Fibroblast of lung (primary cell): ENCODE measurements around the gene CATSPER1. TPM values are rescaled to one million over a fixed set of nuclear protein-coding genes. Genes with fewer than 3 reads are reported as not detected.
A peak's percentile ranks its signal among the peaks of the same experiment; 100 is the strongest.

Experiments used
- DNase-seq, 2 donors: peaks; one replicate each; pipeline versions ENCODE4 v3.0.0 to v3.0.0-alpha.2; 2010; ENCODE audit warnings: low read depth in 2 of 2
- H2AFZ ChIP-seq: 2 replicates; pipeline ENCODE4 v1.5.1; 2012; ENCODE audit warnings: low read length, control low read depth, inconsistent platforms
- H3K27ac ChIP-seq: 2 replicates; pipeline ENCODE4 v1.5.1; 2011; ENCODE audit warnings: low read length, control low read depth; ENCODE audit not compliant: insufficient read depth
- H3K27me3 ChIP-seq: 2 replicates; pipeline ENCODE4 v1.5.1; 2011; ENCODE audit warnings: mild to moderate bottlenecking, low read length; ENCODE audit not compliant: control insufficient read depth, insufficient read depth
- H3K36me3 ChIP-seq: 2 replicates; pipeline ENCODE4 v1.5.1; 2011; ENCODE audit warnings: low read length; ENCODE audit not compliant: control insufficient read depth, insufficient read depth
- H3K4me1 ChIP-seq: 2 replicates; pipeline ENCODE4 v1.5.1; 2011; ENCODE audit warnings: low read length; ENCODE audit not compliant: control insufficient read depth, insufficient read depth; ENCODE audit errors: extremely low read depth
- H3K4me2 ChIP-seq: 2 replicates; pipeline ENCODE4 v1.5.1; 2011; ENCODE audit warnings: low read length, control low read depth; ENCODE audit not compliant: insufficient read depth; ENCODE audit errors: extremely low read depth
- H3K4me3 ChIP-seq, 4 experiments: fragments of 200-600 bp in 1 of 4; sonication (generic) in 1 of 4; replicated peaks in 1 of 4; 2 replicates each; pipeline ENCODE4 v1.5.1; 2011 to 2016; ENCODE audit warnings: low read length in 4 of 4, low read depth in 3 of 4, mild to moderate bottlenecking in 3 of 4, control low read depth in 2 of 4, inconsistent platforms in 1 of 4, mixed read lengths in 1 of 4; ENCODE audit not compliant: insufficient read depth in 1 of 4; ENCODE audit errors: control extremely low read depth in 1 of 4
- H3K79me2 ChIP-seq: 2 replicates; pipeline ENCODE4 v1.5.1; 2012; ENCODE audit warnings: mild to moderate bottlenecking, low read length, inconsistent platforms; ENCODE audit not compliant: control insufficient read depth, insufficient read depth
- H3K9ac ChIP-seq: 2 replicates; pipeline ENCODE4 v1.5.1; 2011; ENCODE audit warnings: mild to moderate bottlenecking, low read length, control low read depth; ENCODE audit not compliant: insufficient read depth
- H3K9me3 ChIP-seq: 2 replicates; pipeline ENCODE4 v1.5.1; 2012; ENCODE audit warnings: low read depth, low read length; ENCODE audit not compliant: control insufficient read depth, insufficient read depth
- H4K20me1 ChIP-seq: 2 replicates; pipeline ENCODE4 v1.5.1; 2011; ENCODE audit warnings: low read length; ENCODE audit not compliant: control insufficient read depth, insufficient read depth; ENCODE audit errors: extremely low read depth
- EZH2 ChIP-seq: IDR thresholded peaks from 2 replicates; pipeline ENCODE4 v1.5.1; 2012; ENCODE audit warnings: low read length, control low read depth, mild to moderate bottlenecking; ENCODE audit errors: missing control alignments
- polyA plus RNA-seq, 2 donors: library from polyadenylated mRNA; depleted of rRNA in 1 of 2; stranded (reverse) in 1 of 2; unstranded in 1 of 2; fragments of >200 nt; gene quantifications; 2 replicates each; pipeline ENCODE4 v1.2.1, GENCODE V29; 2011 to 2012; ENCODE audit warnings: missing spikeins in 1 of 2
- total RNA-seq: library from RNA; depleted of rRNA; stranded (reverse); fragments of >200 nt; gene quantifications from 2 replicates; pipeline ENCODE4 v1.2.1, GENCODE V29; 2014
- TF ChIP-seq, protein P1 (sequence below), 2 donors: IDR thresholded peaks in 1 of 2; conservative IDR thresholded peaks in 1 of 2; 1 replicate in 1 of 2; 2 replicates in 1 of 2; pipeline ENCODE4 v1.5.1; 2011 to 2012; ENCODE audit warnings: low read length in 2 of 2, control low read depth in 1 of 2, inconsistent platforms in 1 of 2, low read depth in 1 of 2, mild to moderate bottlenecking in 1 of 2

Gene CATSPER1
- total and polyA plus RNA-seq, 2 donors (not counting 1 experiment from before 2014, with no cell fraction given) = not detected

- Histone ChIP-seq H3K9me3 (no peaks in the 10 kb centered on the region), H3K4me2 (peak within 1 kb of the TSS; percentile 72), H2AFZ (peak within 1 kb of the TSS; percentile 87), H3K27me3 (peaks cover 3% of the 10 kb centered on the region), H4K20me1 (no peaks in the 10 kb centered on the region), H3K4me3 (peak within 1 kb of the TSS; percentile 71 to 98 (median 89)), H3K36me3 (peaks cover 7% of the 10 kb centered on the region), H3K4me1 (peaks cover 4% of the 10 kb centered on the region), H3K79me2 (peaks cover 29% of the 10 kb centered on the region), H3K27ac (peak within 1 kb of the TSS; percentile 94), H3K9ac (peak within 1 kb of the TSS; percentile 98)
- DNase-seq = peak; percentile 98 to 99
- TF ChIP-seq, protein P1, sequence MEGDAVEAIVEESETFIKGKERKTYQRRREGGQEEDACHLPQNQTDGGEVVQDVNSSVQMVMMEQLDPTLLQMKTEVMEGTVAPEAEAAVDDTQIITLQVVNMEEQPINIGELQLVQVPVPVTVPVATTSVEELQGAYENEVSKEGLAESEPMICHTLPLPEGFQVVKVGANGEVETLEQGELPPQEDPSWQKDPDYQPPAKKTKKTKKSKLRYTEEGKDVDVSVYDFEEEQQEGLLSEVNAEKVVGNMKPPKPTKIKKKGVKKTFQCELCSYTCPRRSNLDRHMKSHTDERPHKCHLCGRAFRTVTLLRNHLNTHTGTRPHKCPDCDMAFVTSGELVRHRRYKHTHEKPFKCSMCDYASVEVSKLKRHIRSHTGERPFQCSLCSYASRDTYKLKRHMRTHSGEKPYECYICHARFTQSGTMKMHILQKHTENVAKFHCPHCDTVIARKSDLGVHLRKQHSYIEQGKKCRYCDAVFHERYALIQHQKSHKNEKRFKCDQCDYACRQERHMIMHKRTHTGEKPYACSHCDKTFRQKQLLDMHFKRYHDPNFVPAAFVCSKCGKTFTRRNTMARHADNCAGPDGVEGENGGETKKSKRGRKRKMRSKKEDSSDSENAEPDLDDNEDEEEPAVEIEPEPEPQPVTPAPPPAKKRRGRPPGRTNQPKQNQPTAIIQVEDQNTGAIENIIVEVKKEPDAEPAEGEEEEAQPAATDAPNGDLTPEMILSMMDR (conservative IDR thresholded peaks at IDR 0.05 in 1 of 2, IDR thresholded peaks at IDR 0.05 in 1 of 2; ENCODE audit: low read depth in 1 of 2, low read length in 2 of 2) = no peak
- TF ChIP-seq EZH2 = no peak
Measured at GRCh38 chr11:66051766-66052663, 25.7 kb upstream of the CATSPER1 start, which contains the start of gene SF3B2. Gene SF3B2, plus strand, starts transcription at chr11:66052364. Its CDS starts 21 bp downstream, at chr11:66052385.

DNA sequence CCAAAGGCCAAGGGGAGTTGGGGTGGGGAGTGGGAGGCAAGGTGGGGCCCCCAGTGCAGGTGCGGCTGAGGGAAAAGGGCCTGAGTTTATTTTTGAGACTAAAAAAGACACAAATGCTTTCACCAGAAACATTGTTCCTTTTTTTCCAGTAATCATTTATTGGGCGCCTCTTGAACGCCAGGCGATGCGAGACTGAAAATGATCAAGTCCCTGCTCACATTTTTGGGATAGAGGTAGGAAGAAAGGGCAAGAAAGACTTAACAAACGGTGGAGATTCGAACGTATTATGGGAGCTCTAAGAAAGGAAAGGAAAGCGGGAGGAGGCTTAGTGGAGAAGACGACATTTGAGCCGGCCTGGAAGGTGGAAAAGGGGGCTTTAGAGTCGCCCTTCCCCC is 25.1 kb upstream of the CATSPER1 start:
- H3K79me2 ChIP-seq = peaks cover 29% of the 10 kb centered on the region
- H3K4me2 ChIP-seq = peak overlapping the region; percentile 71
- peak overlapping the region; percentile 63 to 98 (median 76) for H3K4me3 ChIP-seq
- peaks cover 9% of the 10 kb centered on the region for H3K27me3 ChIP-seq
- DNase-seq = no peak
- TF ChIP-seq, protein P1 (conservative IDR thresholded peaks at IDR 0.05 in 1 of 2, IDR thresholded peaks at IDR 0.05 in 1 of 2; ENCODE audit: low read depth in 1 of 2, low read length in 2 of 2) = no peak
- no peak for TF ChIP-seq EZH2
- H3K4me1 ChIP-seq = peaks cover 4% of the 10 kb centered on the region
- peak overlapping the region; percentile 98 for H3K9ac ChIP-seq
- peaks cover 6% of the 10 kb centered on the region for H3K36me3 ChIP-seq
- H3K9me3 ChIP-seq = no peaks in the 10 kb centered on the region
- peak overlapping the region; percentile 94 for H3K27ac ChIP-seq
- no peaks in the 10 kb centered on the region for H4K20me1 ChIP-seq
- H2AFZ ChIP-seq = peak overlapping the region; percentile 70

DNA sequence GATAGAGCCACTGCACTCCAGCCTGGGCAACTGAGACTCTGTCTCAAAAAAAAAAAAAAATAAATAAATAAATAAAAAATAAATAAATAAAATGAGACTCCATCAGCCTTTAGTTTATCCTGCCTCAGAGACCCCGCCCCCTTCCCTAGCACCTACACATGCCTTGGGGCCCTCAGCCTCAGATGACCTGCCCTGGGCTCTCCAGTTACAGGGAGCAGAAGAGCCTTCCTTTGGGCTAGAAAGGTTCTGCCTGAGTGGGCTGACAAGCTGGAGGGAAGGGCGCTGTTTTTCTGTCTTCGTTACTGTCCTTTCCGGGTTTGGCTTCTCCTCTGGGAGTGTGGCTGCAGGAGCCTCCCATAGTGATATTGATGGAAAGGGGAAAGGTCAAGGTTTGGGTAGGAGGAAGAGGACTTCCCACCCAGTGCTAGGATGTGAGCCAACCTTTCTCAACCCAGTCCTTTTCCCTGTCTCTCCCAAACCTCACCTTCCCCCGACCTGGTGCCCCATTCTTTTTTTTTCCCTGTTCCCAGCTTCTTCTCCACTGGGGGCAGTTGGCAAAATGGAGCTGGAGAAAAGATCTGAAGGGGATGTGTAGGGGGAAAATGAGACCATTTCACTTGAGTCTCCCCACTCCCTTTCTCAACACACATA is 24.4 kb upstream of the CATSPER1 start:
- no peak for TF ChIP-seq EZH2
- TF ChIP-seq, protein P1 (conservative IDR thresholded peaks at IDR 0.05 in 1 of 2, IDR thresholded peaks at IDR 0.05 in 1 of 2; ENCODE audit: low read depth in 1 of 2, low read length in 2 of 2) = no peak
- peak overlapping the region; percentile 94 for H3K27ac ChIP-seq
- no peak overlapping the region for H3K4me3 ChIP-seq
- peaks cover 6% of the 10 kb centered on the region for H3K36me3 ChIP-seq
- H3K79me2 ChIP-seq = peaks cover 28% of the 10 kb centered on the region
- peaks cover 4% of the 10 kb centered on the region for H3K4me1 ChIP-seq
- H3K9ac ChIP-seq = no peak overlapping the region
- no peak overlapping the region for H3K4me2 ChIP-seq
- peaks cover 12% of the 10 kb centered on the region for H3K27me3 ChIP-seq
- no peaks in the 10 kb centered on the region for H3K9me3 ChIP-seq
- H4K20me1 ChIP-seq = no peaks in the 10 kb centered on the region
- H2AFZ ChIP-seq = peak overlapping the region; percentile 57
- DNase-seq = no peak
